ENCODE results near the gene PHKG2.

DNA sequence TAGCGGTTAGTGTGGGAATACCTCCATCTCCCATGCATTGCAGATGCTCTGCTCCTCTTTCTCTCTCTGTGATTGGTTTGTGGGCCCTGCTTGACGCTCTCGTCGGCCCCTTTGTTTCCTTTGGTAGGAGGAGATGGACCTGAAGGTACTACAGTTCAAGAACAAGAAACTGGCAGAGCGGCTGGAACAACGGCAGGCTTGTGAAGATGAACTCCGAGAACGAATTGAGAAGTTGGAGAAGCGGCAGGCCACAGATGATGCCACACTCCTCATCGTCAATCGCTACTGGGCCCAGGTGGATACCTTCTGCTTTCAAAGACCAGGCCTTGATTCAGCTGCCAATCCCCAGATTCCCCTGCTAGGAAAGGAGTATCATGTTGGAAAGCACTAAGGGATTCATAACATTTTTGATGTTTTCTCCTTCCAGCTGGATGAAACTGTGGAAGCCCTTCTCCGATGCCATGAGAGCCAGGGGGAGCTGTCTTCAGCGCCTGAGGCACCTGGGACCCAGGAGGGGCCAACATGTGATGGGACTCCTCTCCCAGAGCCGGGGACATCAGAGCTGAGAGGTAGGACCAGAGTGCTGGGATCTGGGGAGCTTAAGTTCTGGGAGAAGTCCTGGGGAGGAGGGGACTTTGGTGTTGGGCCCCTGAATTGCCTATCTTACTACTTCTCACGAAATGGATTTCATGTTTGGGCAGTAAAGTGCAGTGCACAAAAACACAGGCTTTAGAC, 14.9 kb downstream of the PHKG2 start:
- TF ChIP-seq, protein P1, sequence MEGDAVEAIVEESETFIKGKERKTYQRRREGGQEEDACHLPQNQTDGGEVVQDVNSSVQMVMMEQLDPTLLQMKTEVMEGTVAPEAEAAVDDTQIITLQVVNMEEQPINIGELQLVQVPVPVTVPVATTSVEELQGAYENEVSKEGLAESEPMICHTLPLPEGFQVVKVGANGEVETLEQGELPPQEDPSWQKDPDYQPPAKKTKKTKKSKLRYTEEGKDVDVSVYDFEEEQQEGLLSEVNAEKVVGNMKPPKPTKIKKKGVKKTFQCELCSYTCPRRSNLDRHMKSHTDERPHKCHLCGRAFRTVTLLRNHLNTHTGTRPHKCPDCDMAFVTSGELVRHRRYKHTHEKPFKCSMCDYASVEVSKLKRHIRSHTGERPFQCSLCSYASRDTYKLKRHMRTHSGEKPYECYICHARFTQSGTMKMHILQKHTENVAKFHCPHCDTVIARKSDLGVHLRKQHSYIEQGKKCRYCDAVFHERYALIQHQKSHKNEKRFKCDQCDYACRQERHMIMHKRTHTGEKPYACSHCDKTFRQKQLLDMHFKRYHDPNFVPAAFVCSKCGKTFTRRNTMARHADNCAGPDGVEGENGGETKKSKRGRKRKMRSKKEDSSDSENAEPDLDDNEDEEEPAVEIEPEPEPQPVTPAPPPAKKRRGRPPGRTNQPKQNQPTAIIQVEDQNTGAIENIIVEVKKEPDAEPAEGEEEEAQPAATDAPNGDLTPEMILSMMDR (IDR thresholded peaks at IDR 0.05), result no peak
- no peak for TF ChIP-seq POLR2A (IDR thresholded peaks at IDR 0.05)
